C4-2B (cell line): Measurements from ENCODE around the gene FSTL4.

ENCODE experiments used
- ZFX ChIP-seq: fragments of 450-650 bp; IDR thresholded peaks from 2 replicates; pipeline ENCODE4 v1.6.1; 2017
- TF ChIP-seq, protein P1 (sequence below): fragments of 450-650 bp; conservative IDR thresholded peaks from 2 replicates; pipeline ENCODE4 v1.5.1; 2017; ENCODE audit warnings: mild to moderate bottlenecking

DNA sequence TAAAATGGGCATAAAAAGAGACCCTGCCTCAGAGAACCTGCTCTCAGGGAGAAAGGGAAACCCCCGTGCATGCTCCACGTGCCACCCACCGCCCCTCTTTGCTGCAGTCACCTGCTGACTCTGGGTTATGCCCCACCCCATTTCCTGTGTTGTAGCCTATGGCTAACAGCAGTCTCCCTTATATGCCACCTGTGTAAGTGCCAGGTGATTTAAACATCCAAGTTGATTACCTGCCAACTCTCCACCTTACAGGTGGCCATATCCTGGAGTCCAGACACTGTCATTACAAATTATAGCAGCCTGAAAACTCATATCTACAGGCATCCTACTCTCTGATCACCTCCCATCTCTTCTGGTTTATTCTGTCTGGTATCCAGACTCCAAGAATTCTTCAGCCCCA is 318.0 kb downstream of the FSTL4 start:
- TF ChIP-seq, protein P1, sequence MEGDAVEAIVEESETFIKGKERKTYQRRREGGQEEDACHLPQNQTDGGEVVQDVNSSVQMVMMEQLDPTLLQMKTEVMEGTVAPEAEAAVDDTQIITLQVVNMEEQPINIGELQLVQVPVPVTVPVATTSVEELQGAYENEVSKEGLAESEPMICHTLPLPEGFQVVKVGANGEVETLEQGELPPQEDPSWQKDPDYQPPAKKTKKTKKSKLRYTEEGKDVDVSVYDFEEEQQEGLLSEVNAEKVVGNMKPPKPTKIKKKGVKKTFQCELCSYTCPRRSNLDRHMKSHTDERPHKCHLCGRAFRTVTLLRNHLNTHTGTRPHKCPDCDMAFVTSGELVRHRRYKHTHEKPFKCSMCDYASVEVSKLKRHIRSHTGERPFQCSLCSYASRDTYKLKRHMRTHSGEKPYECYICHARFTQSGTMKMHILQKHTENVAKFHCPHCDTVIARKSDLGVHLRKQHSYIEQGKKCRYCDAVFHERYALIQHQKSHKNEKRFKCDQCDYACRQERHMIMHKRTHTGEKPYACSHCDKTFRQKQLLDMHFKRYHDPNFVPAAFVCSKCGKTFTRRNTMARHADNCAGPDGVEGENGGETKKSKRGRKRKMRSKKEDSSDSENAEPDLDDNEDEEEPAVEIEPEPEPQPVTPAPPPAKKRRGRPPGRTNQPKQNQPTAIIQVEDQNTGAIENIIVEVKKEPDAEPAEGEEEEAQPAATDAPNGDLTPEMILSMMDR, result no peak
- TF ChIP-seq ZFX, result no peak
